Adrenal gland (tissue), 12 donors: ENCODE data around the gene SLC1A7. TPM values are rescaled to one million over a fixed set of nuclear protein-coding genes. Genes with fewer than 3 reads are reported as not detected.

ENCODE experiments used
- DNase-seq, 7 donors: peaks; one replicate each; pipeline ENCODE4 v3.0.0-alpha.2; 2019 to 2020
- H3K27ac ChIP-seq, 5 donors: fragments of 200-600 bp; sonication (generic) in 4 of 5; 1 replicate in 3 of 5; 2 replicates in 2 of 5; pipeline versions ENCODE4 v1.5.1 to v1.8.0; 2016 to 2020; ENCODE audit warnings: mild to moderate bottlenecking in 1 of 5
- H3K27me3 ChIP-seq: fragments of 200-600 bp; 2 replicates; pipeline ENCODE4 v1.8.0; 2021
- H3K36me3 ChIP-seq, 2 donors: fragments of 200-600 bp; replicated peaks in 1 of 2; 1 replicate in 1 of 2; 2 replicates in 1 of 2; pipeline versions ENCODE4 v1.5.1 to v1.8.0; 2018 to 2022
- H3K4me1 ChIP-seq, 2 donors: fragments of 200-600 bp; replicated peaks in 1 of 2; 1 replicate in 1 of 2; 2 replicates in 1 of 2; pipeline versions ENCODE4 v1.5.1 to v1.8.0; 2018 to 2021
- H3K4me3 ChIP-seq, 4 donors: fragments of 200-600 bp; sonication (generic) in 3 of 4; one replicate each; pipeline ENCODE4 v1.5.1; 2016 to 2018
- H3K9me3 ChIP-seq, 3 donors: fragments of 200-600 bp; sonication (generic) in 1 of 3; replicated peaks in 1 of 3; 1 replicate in 2 of 3; 2 replicates in 1 of 3; pipeline versions ENCODE4 v1.5.1 to v1.8.0; 2016 to 2021
- CTCF ChIP-seq, 6 experiments: fragments of 450-650 bp in 4 of 6; fragments of 200-600 bp in 2 of 6; sonication (generic) in 1 of 6; IDR thresholded peaks; 1 replicate in 5 of 6; 2 replicates in 1 of 6; pipeline versions ENCODE4 v1.5.1 to v1.8.0; 2016 to 2021; ENCODE audit warnings: antibody characterized with exemption in 6 of 6, mild to moderate bottlenecking in 2 of 6, moderate library complexity in 1 of 6
- POLR2A ChIP-seq, 2 donors: fragments of 450-650 bp; IDR thresholded peaks; one replicate each; pipeline ENCODE4 v1.6.1; 2017; ENCODE audit warnings: antibody characterized with exemption in 2 of 2, mild to moderate bottlenecking in 2 of 2, moderate library complexity in 1 of 2
- WGBS, 4 donors: extraction: QIAGEN DNeasy Blood & Tissue Kit in 2 of 4; methylation state at CpG; one replicate each; pipeline versions ENCODE4 v1.1.5 to v1.1.7; 2013 to 2017; 5-methylcytosine and 5-hydroxymethylcytosine counted together
- intact Hi-C, 2 donors: fragments of 100-400 bp; cut with DNase I; formaldehyde crosslinking; loops; one replicate each; pipeline versions ENCODE4 v1.14.1 to v1.15.0; 2022 to 2023
- polyA plus RNA-seq, 3 donors: library from polyadenylated mRNA; stranded (reverse); fragments of 200-250 nt in 2 of 3; fragments of 350-450 nt in 1 of 3; fragmentation: Illumina TruSeq in 1 of 3; extraction: RNeasy Lipid Tissue Mini Kit (QIAGEN cat#74804) in 1 of 3; gene quantifications; one replicate each; pipeline ENCODE4 v1.2.3, GENCODE V29; 2013 to 2014
- total RNA-seq, 9 donors: library from RNA; depleted of rRNA in 4 of 9; stranded (reverse); fragments of >200 nt in 4 of 9; fragments of 120-200 nt in 1 of 9; fragmentation: NEBNext Ultra II Directional in 1 of 9; extraction: Animal tissue kit (Norgen Biotek cat#: 25700) in 1 of 9; gene quantifications; one replicate each; pipeline versions ENCODE4 v1.1.0 to v1.2.4, GENCODE V29; 2013 to 2023
- donor health status: healthy with polysubstance abuse.
- donor health status: Bipolar disorder and iron deficiency.
- donor health status: DM: yes; HTN: yes; CAD: no.
- donor health status: DM: no; HTN: no; CAD: no.
- donor health status: DM: no; HTN: no; CAD: no.
- donor health status: DM: yes; HTN: yes; CAD: no.

The SLC1A7 gene
- total and polyA plus RNA-seq, 12 donors, result 0.05 to 1.6 (median 0.17) TPM; not detected in 7

- TF ChIP-seq CTCF (IDR thresholded peaks at IDR 0.05), result no peak
- no peak for TF ChIP-seq POLR2A (IDR thresholded peaks at IDR 0.05)
- DNase-seq, result peak in 1 of 7 donors; percentile 10
- Histone ChIP-seq H3K4me3 (no peak overlapping the region), H3K9me3 (no peaks in the 10 kb centered on the region), H3K4me1 (no peaks in the 10 kb centered on the region), H3K27ac (no peak overlapping the region), H3K36me3 (no peaks in the 10 kb centered on the region), H3K27me3 (no peaks in the 10 kb centered on the region)
- 83 to 92% (median 89%) methylated on average over 4 to 7 of the region's 7 CpGs for WGBS, 4 donors
- intact Hi-C loops, result no loop called here
These were observed 73.2 kb downstream of the SLC1A7 start for GRCh38 chr1:53069265-53069662.

GRCh38 chr1:53068314-53069099 is 73.9 kb downstream of the SLC1A7 start:
- H3K36me3 ChIP-seq, result no peaks in the 10 kb centered on the region
- no peaks in the 10 kb centered on the region for H3K9me3 ChIP-seq
- TF ChIP-seq CTCF (IDR thresholded peaks at IDR 0.05) (no peak), POLR2A (IDR thresholded peaks at IDR 0.05) (no peak)
- no peaks in the 10 kb centered on the region for H3K27me3 ChIP-seq
- DNase-seq, result peak in 1 of 7 donors; percentile 31
- WGBS, 4 donors, result 84 to 97% (median 88%) methylated on average over 5 to 7 of the region's 7 CpGs
- intact Hi-C loops, result no loop called here
- H3K4me1 ChIP-seq, result no peaks in the 10 kb centered on the region
- no peak overlapping the region for H3K27ac ChIP-seq
- H3K4me3 ChIP-seq, result no peak overlapping the region

GRCh38 chr1:53067886-53068285 is 74.6 kb downstream of the SLC1A7 start:
- intact Hi-C loops, result no loop called here
- Histone ChIP-seq H3K27me3 (peaks cover 5% of the 10 kb centered on the region), H3K4me3 (no peak overlapping the region), H3K4me1 (peaks cover 0 to under 1% of the 10 kb centered on the region in 2 donors), H3K9me3 (no peaks in the 10 kb centered on the region), H3K36me3 (no peaks in the 10 kb centered on the region), H3K27ac (no peak overlapping the region)
- peak in 1 of 7 donors; percentile 5 for DNase-seq
- 89 to 100% (median 91%) methylated on average over 2 of the region's 2 CpGs for WGBS, 4 donors
- TF ChIP-seq CTCF (IDR thresholded peaks at IDR 0.05), result no peak
- no peak for TF ChIP-seq POLR2A (IDR thresholded peaks at IDR 0.05)

- Histone ChIP-seq H3K4me1 (peaks cover 7 to 9% of the 10 kb centered on the region in 2 donors), H3K27ac (no peak overlapping the region), H3K27me3 (peaks cover 12% of the 10 kb centered on the region), H3K9me3 (no peaks in the 10 kb centered on the region), H3K36me3 (no peaks in the 10 kb centered on the region), H3K4me3 (no peak overlapping the region)
- DNase-seq, result peak in 2 of 7 donors; percentile 10 to 41
- intact Hi-C loops, result no loop called here
- WGBS, 4 donors, result 73 to 89% (median 86%) methylated on average over 10 to 13 of the region's 13 CpGs
- TF ChIP-seq POLR2A (IDR thresholded peaks at IDR 0.05) (no peak), CTCF (IDR thresholded peaks at IDR 0.05) (no peak)
These were observed 75.3 kb downstream of the SLC1A7 start for GRCh38 chr1:53066891-53067738.
